Pancreas (tissue), 10 donors: Measurements from ENCODE around the gene ZNF423. TPM values are rescaled to one million over a fixed set of nuclear protein-coding genes. Genes with fewer than 3 reads are reported as not detected.

Experiments used
- ATAC-seq, 4 donors: fragments of 200-7000 bp; cut with Tn5 transposase; one replicate each; pipeline versions ENCODE4 v1.8.0 to v1.9.1; 2020; ENCODE audit warnings: mild to moderate bottlenecking in 4 of 4, moderate library complexity in 4 of 4
- DNase-seq, 6 donors: peaks; one replicate each; pipeline ENCODE4 v3.0.0-alpha.2; 2020
- FAIRE-seq: peaks from 2 replicates; lab custom pipeline; 2012; peaks lifted over from hg19 to GRCh38; lab: Jason Lieb, UNC
- H3K27ac ChIP-seq, 4 donors: fragments of 200-600 bp; sonication (generic); 1 replicate in 3 of 4; 2 replicates in 1 of 4; pipeline versions ENCODE4 v1.5.0 to v1.8.0; 2020
- H3K27me3 ChIP-seq, 4 donors: fragments of 200-600 bp; one replicate each; pipeline ENCODE4 v1.8.0; 2021
- H3K36me3 ChIP-seq, 3 donors: fragments of 200-600 bp; sonication (generic) in 1 of 3; one replicate each; pipeline versions ENCODE4 v1.5.0 to v1.8.0; 2020 to 2021
- H3K4me1 ChIP-seq, 3 donors: fragments of 200-600 bp; one replicate each; pipeline ENCODE4 v1.8.0; 2021
- H3K4me3 ChIP-seq, 4 donors: fragments of 200-600 bp; sonication (generic) in 2 of 4; one replicate each; pipeline versions ENCODE4 v1.5.0 to v1.8.0; 2020 to 2021
- H3K9me3 ChIP-seq, 4 donors: fragments of 200-600 bp; one replicate each; pipeline ENCODE4 v1.8.0; 2021
- CTCF ChIP-seq, 4 donors: fragments of 200-600 bp; sonication (generic) in 3 of 4; IDR thresholded peaks; one replicate each; pipeline versions ENCODE4 v1.5.0 to v1.8.0; 2021; ENCODE audit warnings: antibody characterized with exemption in 4 of 4
- WGBS, 2 donors: extraction: QIAGEN DNeasy Blood & Tissue Kit; methylation state at CpG; one replicate each; pipeline ENCODE4 v1.1.7; 2013; 5-methylcytosine and 5-hydroxymethylcytosine counted together
- intact Hi-C, 3 donors: fragments of 100-400 bp; cut with DNase I; formaldehyde crosslinking; loops; one replicate each; pipeline versions ENCODE4 v1.11.1 to v1.14.2; 2022
- polyA plus RNA-seq, 2 donors: library from polyadenylated mRNA; stranded (reverse); fragments of 200-250 nt; gene quantifications; one replicate each; pipeline ENCODE4 v1.2.3, GENCODE V29; 2013
- total RNA-seq, 6 donors: library from RNA; stranded (reverse); fragmentation: NEBNext Ultra II Directional in 4 of 6; extraction: Animal tissue kit (Norgen Biotek cat#: 25700) in 4 of 6; gene quantifications; one replicate each; pipeline versions ENCODE4 v1.2.1 to v1.2.4, GENCODE V29; 2021 to 2023
- donor health status: healthy with polysubstance abuse.
- donor health status: DM: no; HTN: no; CAD: no; lungs with moderate emphysema.
- donor health status: DM: no; HTN: no; CAD: no.
- donor health status: control.
- donor health status: control.
- donor health status: Bipolar disorder and iron deficiency.
- donor health status: DM: yes; HTN: yes; CAD: no.
- donor health status: DM: no; HTN: no; CAD: no.
- donor health status: DM: no; HTN: no; CAD: no.
- donor health status: DM: yes; HTN: yes; CAD: no.

Gene ZNF423
- total and polyA plus RNA-seq, 8 donors, result 0.61 to 5.1 (median 3.0) TPM

GRCh38 chr16:49795513-49795912 is 60.4 kb downstream of the ZNF423 start:
- ATAC-seq (no peak), FAIRE-seq (no peak), DNase-seq (no peak)
- TF ChIP-seq CTCF (IDR thresholded peaks at IDR 0.05), result no peak
- Histone ChIP-seq H3K4me3 (no peak overlapping the region), H3K9me3 (no peaks in the 10 kb centered on the region), H3K27ac (no peak overlapping the region), H3K27me3 (no peaks in the 10 kb centered on the region), H3K4me1 (no peaks in the 10 kb centered on the region), H3K36me3 (no peaks in the 10 kb centered on the region)
- intact Hi-C loops, result no loop called here
- WGBS, 2 donors, result 91 to 98% methylated on average over 8 of the region's 8 CpGs

GRCh38 chr16:49793244-49793643 is 62.7 kb downstream of the ZNF423 start:
- DNase-seq (no peak), ATAC-seq (no peak), FAIRE-seq (no peak)
- Histone ChIP-seq H3K4me1 (no peaks in the 10 kb centered on the region), H3K27me3 (no peaks in the 10 kb centered on the region), H3K4me3 (no peak overlapping the region), H3K27ac (no peak overlapping the region), H3K9me3 (no peaks in the 10 kb centered on the region), H3K36me3 (no peaks in the 10 kb centered on the region)
- intact Hi-C loops, result no loop called here
- WGBS, 2 donors, result 90% methylated on average over 11 of the region's 11 CpGs
- no peak for TF ChIP-seq CTCF (IDR thresholded peaks at IDR 0.05)

- Histone ChIP-seq H3K27ac (no peak overlapping the region), H3K4me1 (no peaks in the 10 kb centered on the region), H3K4me3 (no peak overlapping the region), H3K9me3 (no peaks in the 10 kb centered on the region), H3K27me3 (no peaks in the 10 kb centered on the region), H3K36me3 (no peaks in the 10 kb centered on the region)
- DNase-seq (no peak), FAIRE-seq (no peak), ATAC-seq (no peak)
- 90 to 97% methylated on average over 4 of the region's 4 CpGs for WGBS, 2 donors
- intact Hi-C loops, result no loop called here
- TF ChIP-seq CTCF (IDR thresholded peaks at IDR 0.05), result no peak
Measured at GRCh38 chr16:49789616-49790015, 66.3 kb downstream of the ZNF423 start.

- FAIRE-seq, result no peak
Measured at GRCh38 chr16:49788986-49789385, 66.9 kb downstream of the ZNF423 start.

More at GRCh38 chr16:49788986-49789385, 66.9 kb downstream of the ZNF423 start:
- no peak for TF ChIP-seq CTCF (IDR thresholded peaks at IDR 0.05)
- 73 to 75% methylated on average over 7 of the region's 7 CpGs for WGBS, 2 donors
- DNase-seq, result no peak
- Histone ChIP-seq H3K27ac (no peak overlapping the region), H3K4me3 (no peak overlapping the region), H3K9me3 (no peaks in the 10 kb centered on the region), H3K4me1 (no peaks in the 10 kb centered on the region), H3K27me3 (no peaks in the 10 kb centered on the region), H3K36me3 (no peaks in the 10 kb centered on the region)
- ATAC-seq, result no peak
- intact Hi-C loops, result no loop called here
